H9 (cell line): ENCODE results near the gene DNAJC17. TPM values are rescaled to one million over a fixed set of nuclear protein-coding genes. Genes with fewer than 3 reads are reported as not detected.

Experiments
- DNase-seq: peaks from one replicate; pipeline ENCODE4 v3.0.0-alpha.2; 2017
- H2AFZ ChIP-seq: one replicate; pipeline ENCODE4 v1.6.1; 2013; ENCODE audit warnings: mild to moderate bottlenecking, low read length, control low read depth, moderate library complexity
- H2AK5ac ChIP-seq: 2 replicates; pipeline ENCODE4 v1.6.1; 2013; ENCODE audit warnings: low read length, control low read depth, mixed read lengths; ENCODE audit not compliant: insufficient read length
- H2BK120ac ChIP-seq: one replicate; pipeline ENCODE4 v1.6.1; 2013; ENCODE audit warnings: low read depth, mild to moderate bottlenecking, low read length, control low read depth, inconsistent platforms; ENCODE audit not compliant: poor library complexity, severe bottlenecking
- H2BK12ac ChIP-seq: 2 replicates; pipeline ENCODE4 v1.6.1; 2013; ENCODE audit warnings: low read length, control low read depth, mixed read lengths, low read depth; ENCODE audit not compliant: insufficient read length
- H2BK15ac ChIP-seq: 2 replicates; pipeline ENCODE4 v1.6.1; 2013; ENCODE audit warnings: low read depth, low read length, control low read depth
- H2BK20ac ChIP-seq: one replicate; pipeline ENCODE4 v1.6.1; 2013; ENCODE audit warnings: low read depth, mild to moderate bottlenecking, low read length, control low read depth, inconsistent platforms; ENCODE audit not compliant: poor library complexity, severe bottlenecking
- H2BK5ac ChIP-seq: 2 replicates; pipeline ENCODE4 v1.6.1; 2013; ENCODE audit warnings: low read length, control low read depth, mixed read lengths; ENCODE audit not compliant: insufficient read length
- H3K14ac ChIP-seq: 2 replicates; pipeline ENCODE4 v1.6.1; 2013; ENCODE audit warnings: low read length, control low read depth; ENCODE audit not compliant: insufficient read depth
- H3K18ac ChIP-seq: 2 replicates; pipeline ENCODE4 v1.6.1; 2013; ENCODE audit warnings: low read depth, mild to moderate bottlenecking, mixed read lengths, low read length, control low read depth; ENCODE audit not compliant: insufficient read length
- H3K23ac ChIP-seq: 2 replicates; pipeline ENCODE4 v1.6.1; 2013; ENCODE audit warnings: low read length, control low read depth, mixed read lengths, low read depth; ENCODE audit not compliant: insufficient read length
- H3K23me2 ChIP-seq: 2 replicates; pipeline ENCODE4 v1.6.1; 2013; ENCODE audit warnings: low read depth, mild to moderate bottlenecking, mixed read lengths, low read length, control low read depth; ENCODE audit not compliant: insufficient read length, poor library complexity, severe bottlenecking
- H3K27ac ChIP-seq: 2 replicates; pipeline ENCODE4 v1.5.1; 2013; ENCODE audit warnings: low read length, control low read depth, mixed read lengths, low read depth; ENCODE audit not compliant: insufficient read length
- H3K27me3 ChIP-seq: 2 replicates; pipeline ENCODE4 v1.6.1; 2013; ENCODE audit warnings: low read length, control low read depth, inconsistent platforms; ENCODE audit not compliant: insufficient read depth
- H3K4ac ChIP-seq: 2 replicates; pipeline ENCODE4 v1.6.1; 2013; ENCODE audit warnings: low read depth, mild to moderate bottlenecking, control low read depth, inconsistent platforms, low read length, moderate library complexity
- H3K4me1 ChIP-seq: 2 replicates; pipeline ENCODE4 v1.6.1; 2013; ENCODE audit warnings: low read length, control low read depth, inconsistent platforms; ENCODE audit not compliant: insufficient read depth
- H3K4me2 ChIP-seq: 2 replicates; pipeline ENCODE4 v1.6.1; 2013; ENCODE audit warnings: low read length, control low read depth, mixed read lengths; ENCODE audit not compliant: insufficient read length, insufficient read depth
- H3K56ac ChIP-seq: 2 replicates; pipeline ENCODE4 v1.6.1; 2013; ENCODE audit warnings: low read depth, mild to moderate bottlenecking, mixed read lengths, low read length, control low read depth; ENCODE audit not compliant: insufficient read length
- H3K79me1 ChIP-seq: 2 replicates; pipeline ENCODE4 v1.6.1; 2013; ENCODE audit warnings: low read depth, mild to moderate bottlenecking, moderate library complexity, low read length, control low read depth, inconsistent platforms; ENCODE audit not compliant: insufficient read depth, poor library complexity, severe bottlenecking
- H3K79me2 ChIP-seq: 2 replicates; pipeline ENCODE4 v1.6.1; 2013; ENCODE audit warnings: low read length, control low read depth, inconsistent platforms; ENCODE audit not compliant: insufficient read depth
- H3K9ac ChIP-seq: 2 replicates; pipeline ENCODE4 v1.6.1; 2013; ENCODE audit warnings: low read length, control low read depth, mixed read lengths; ENCODE audit not compliant: insufficient read length; ENCODE audit errors: extremely low read depth
- H3K9me3 ChIP-seq: one replicate; pipeline ENCODE4 v1.6.1; 2013; ENCODE audit warnings: low read depth, low read length, inconsistent platforms; ENCODE audit not compliant: control insufficient read depth
- H3T11ph ChIP-seq: one replicate; pipeline ENCODE4 v1.6.1; 2013; ENCODE audit warnings: mild to moderate bottlenecking, low read length, control low read depth, inconsistent platforms
- H4K20me1 ChIP-seq: one replicate; pipeline ENCODE4 v1.6.1; 2013; ENCODE audit not compliant: control insufficient read depth, insufficient read length, insufficient read depth
- H4K5ac ChIP-seq: 2 replicates; pipeline ENCODE4 v1.6.1; 2013; ENCODE audit warnings: low read depth, mild to moderate bottlenecking, mixed read lengths, low read length, control low read depth; ENCODE audit not compliant: insufficient read length
- H4K8ac ChIP-seq: replicated peaks from 2 replicates; pipeline ENCODE4 v1.6.1; 2013; ENCODE audit warnings: low read length, control low read depth, mixed read lengths, low read depth; ENCODE audit not compliant: insufficient read length
- H4K91ac ChIP-seq: 2 replicates; pipeline ENCODE4 v1.6.1; 2013; ENCODE audit warnings: low read depth, mild to moderate bottlenecking, moderate library complexity, mixed read lengths, low read length, control low read depth; ENCODE audit not compliant: insufficient read length
- H3K27ac Mint-ChIP-seq, 3 experiments: 2 replicates in 2 of 3; 3 replicates in 1 of 3; pipeline ENCODE4 v1.8.0; 2020 to 2021; ENCODE audit warnings: mixed read lengths in 3 of 3, mild to moderate bottlenecking in 1 of 3, moderate library complexity in 1 of 3
- H3K27me3 Mint-ChIP-seq: 2 replicates; pipeline ENCODE4 v1.8.0; 2021; ENCODE audit warnings: low read depth, mild to moderate bottlenecking, moderate library complexity, mixed read lengths
- H3K36me3 Mint-ChIP-seq, 3 experiments: 2 replicates in 2 of 3; 3 replicates in 1 of 3; pipeline ENCODE4 v1.8.0; 2020 to 2021; ENCODE audit warnings: low read depth in 3 of 3, mixed read lengths in 3 of 3; ENCODE audit not compliant: insufficient read depth in 1 of 3
- H3K4me1 Mint-ChIP-seq, 2 experiments: 2 replicates each; pipeline ENCODE4 v1.8.0; 2020; ENCODE audit warnings: mixed read lengths in 2 of 2
- H3K4me3 Mint-ChIP-seq, 2 experiments: 2 replicates in 1 of 2; 3 replicates in 1 of 2; pipeline ENCODE4 v1.8.0; 2020 to 2021; ENCODE audit warnings: mild to moderate bottlenecking in 2 of 2, mixed read lengths in 2 of 2, moderate library complexity in 1 of 2
- H3K9me3 Mint-ChIP-seq, 2 experiments: 2 replicates in 1 of 2; 3 replicates in 1 of 2; pipeline ENCODE4 v1.8.0; 2020; ENCODE audit warnings: mild to moderate bottlenecking in 2 of 2, mixed read lengths in 2 of 2, moderate library complexity in 1 of 2
- CTCF ChIP-seq: fragments of 200-600 bp; sonication (generic); conservative IDR thresholded peaks from 3 replicates; pipeline ENCODE4 v1.8.0; 2021; ENCODE audit warnings: antibody characterized with exemption, mild to moderate bottlenecking
- WGBS: extraction: QIAGEN DNeasy Blood & Tissue Kit; methylation state at CpG from one replicate; pipeline ENCODE4 v1.1.7; 2013; ENCODE audit warnings: missing lambda C conversion rate, low lambda C conversion rate, mixed read lengths; ENCODE audit not compliant: insufficient read length; ENCODE audit errors: extremely low coverage; 5-methylcytosine and 5-hydroxymethylcytosine counted together
- total RNA-seq: library from RNA; stranded (reverse); gene quantifications from 2 replicates; pipeline ENCODE4 v1.2.1, GENCODE V29; 2021

The DNAJC17 gene
- total RNA-seq, 1 experiment from 2014 or later, result 38.3 TPM

GRCh38 chr15:40775007-40775406 is 32.3 kb downstream of the DNAJC17 start:
- no peak overlapping the region for H2BK12ac ChIP-seq
- no peak overlapping the region; the same call in 1 of the 2 replicates for H3K14ac ChIP-seq
- no peaks in the 10 kb centered on the region for H3K4me1 ChIP-seq
- no peak overlapping the region for H4K5ac ChIP-seq
- no peak for TF ChIP-seq CTCF
- no peaks in the 10 kb centered on the region; the same call in 1 of the 2 replicates for H3K27me3 Mint-ChIP-seq
- no peak overlapping the region for H2BK15ac ChIP-seq
- H3K9me3 ChIP-seq, result no peaks in the 10 kb centered on the region
- no peak overlapping the region for H3K4me3 Mint-ChIP-seq
- no peak overlapping the region for H3K9ac ChIP-seq
- no peak overlapping the region for H3K4me2 ChIP-seq
- H3K79me2 ChIP-seq, result no peaks in the 10 kb centered on the region
- no peak overlapping the region for H3K18ac ChIP-seq
- no peaks in the 10 kb centered on the region for H3K79me1 ChIP-seq
- no peaks in the 10 kb centered on the region for H4K20me1 ChIP-seq
- no peaks in the 10 kb centered on the region for H3K23me2 ChIP-seq
- H3K9me3 Mint-ChIP-seq, result no peaks in the 10 kb centered on the region
- no peak overlapping the region for H2BK120ac ChIP-seq
- H4K8ac ChIP-seq, result no peak overlapping the region
- no peak overlapping the region for H2AK5ac ChIP-seq
- no peak overlapping the region for H3K56ac ChIP-seq
- no peak overlapping the region for H3K23ac ChIP-seq
- H3T11ph ChIP-seq, result no peak overlapping the region
- no peak overlapping the region for H3K4ac ChIP-seq
- no peak for DNase-seq
- H4K91ac ChIP-seq, result no peak overlapping the region
- no peak overlapping the region for H3K27ac Mint-ChIP-seq
- H3K4me1 Mint-ChIP-seq, result no peaks in the 10 kb centered on the region
- peaks cover 11 to 60% (median 41%) of the 10 kb centered on the region in 3 experiments; a peak in 6 of 7 replicates for H3K36me3 Mint-ChIP-seq
- no peak overlapping the region for H3K27ac ChIP-seq
- no peaks in the 10 kb centered on the region for H3K27me3 ChIP-seq
- no peak overlapping the region for H2AFZ ChIP-seq
- no peak overlapping the region for H2BK20ac ChIP-seq
- WGBS, result no CpG with 5 or more reads among the region's 10 CpGs
- H2BK5ac ChIP-seq, result no peak overlapping the region
